ENCODE data around the gene FRMD7. TPM values are rescaled to one million over a fixed set of nuclear protein-coding genes. Genes with fewer than 3 reads are reported as not detected.

Gene FRMD7
- total and polyA plus RNA-seq, 8 donors, result not detected

GRCh38 chrX:132071254-132071653, 56.6 kb downstream of the FRMD7 start:
- peak in 1 of 2 donors; percentile 22 for DNase-seq

GRCh38 chrX:132068405-132068804, 59.4 kb downstream of the FRMD7 start:
- no peaks in the 10 kb centered on the region for H3K27me3 ChIP-seq

More at GRCh38 chrX:132071254-132071653, 56.6 kb downstream of the FRMD7 start:
- H3K4me3 ChIP-seq, result no peak overlapping the region
- no peaks in the 10 kb centered on the region for H3K9me3 ChIP-seq
- TF ChIP-seq CTCF (IDR thresholded peaks at IDR 0.05) (peak in 2 of 7 experiments; percentile 15 to 18), EP300 (IDR thresholded peaks at IDR 0.05) (no peak), POLR2A (IDR thresholded peaks at IDR 0.05) (no peak), POLR2AphosphoS5 (IDR thresholded peaks at IDR 0.05) (no peak)
- H3K4me1 ChIP-seq, result no peaks in the 10 kb centered on the region
- peaks cover 0 to 16% (median 0%) of the 10 kb centered on the region in 4 donors for H3K36me3 ChIP-seq
- H3K27me3 ChIP-seq, result no peaks in the 10 kb centered on the region
- H3K27ac ChIP-seq, result no peak overlapping the region
- intact Hi-C loops (cut with DNase I; ENCODE audit: low total_unique reads), result no loop called here

GRCh38 chrX:132063862-132064261, 64.0 kb downstream of the FRMD7 start:
- intact Hi-C loops (cut with DNase I; ENCODE audit: low total_unique reads), result no loop called here
- Histone ChIP-seq H3K27ac (no peak overlapping the region), H3K27me3 (peaks cover 0 to 2% (median 0%) of the 10 kb centered on the region in 3 donors), H3K36me3 (peaks cover 0 to 3% (median 0%) of the 10 kb centered on the region in 4 donors), H3K9me3 (no peaks in the 10 kb centered on the region), H3K4me3 (no peak overlapping the region), H3K4me1 (no peaks in the 10 kb centered on the region)
- no peak for DNase-seq
- WGBS, 5 donors, result 56 to 94% (median 80%) methylated on average over 4 of the region's 4 CpGs
- TF ChIP-seq POLR2AphosphoS5 (IDR thresholded peaks at IDR 0.05), result no peak
- TF ChIP-seq POLR2A (IDR thresholded peaks at IDR 0.05), result no peak
- no peak for TF ChIP-seq EP300 (IDR thresholded peaks at IDR 0.05)
- no peak for TF ChIP-seq CTCF (IDR thresholded peaks at IDR 0.05)

More at GRCh38 chrX:132068405-132068804, 59.4 kb downstream of the FRMD7 start:
- no peaks in the 10 kb centered on the region for H3K9me3 ChIP-seq
- WGBS, 5 donors, result 59 to 86% (median 75%) methylated on average over 1 of the region's 1 CpG
- H3K36me3 ChIP-seq, result peaks cover 0 to 9% (median 0%) of the 10 kb centered on the region in 4 donors
- no peaks in the 10 kb centered on the region for H3K4me1 ChIP-seq
- TF ChIP-seq POLR2A (IDR thresholded peaks at IDR 0.05) (no peak), EP300 (IDR thresholded peaks at IDR 0.05) (no peak), CTCF (IDR thresholded peaks at IDR 0.05) (no peak), POLR2AphosphoS5 (IDR thresholded peaks at IDR 0.05) (no peak)
- no peak overlapping the region for H3K27ac ChIP-seq
- intact Hi-C loops (cut with DNase I; ENCODE audit: low total_unique reads), result no loop called here
- DNase-seq, result no peak
- no peak overlapping the region for H3K4me3 ChIP-seq

GRCh38 chrX:132063334-132063733, 64.5 kb downstream of the FRMD7 start:
- WGBS, 5 donors, result 62 to 100% (median 89%) methylated on average over 3 of the region's 3 CpGs
- no peak overlapping the region for H3K27ac ChIP-seq
- no peak overlapping the region for H3K4me3 ChIP-seq
- TF ChIP-seq POLR2AphosphoS5 (IDR thresholded peaks at IDR 0.05) (no peak), EP300 (IDR thresholded peaks at IDR 0.05) (no peak), POLR2A (IDR thresholded peaks at IDR 0.05) (no peak), CTCF (IDR thresholded peaks at IDR 0.05) (no peak)
- no peaks in the 10 kb centered on the region for H3K36me3 ChIP-seq
- no peaks in the 10 kb centered on the region for H3K4me1 ChIP-seq
- intact Hi-C loops (cut with DNase I; ENCODE audit: low total_unique reads), result no loop called here
- no peak for DNase-seq
- no peaks in the 10 kb centered on the region for H3K9me3 ChIP-seq
- H3K27me3 ChIP-seq, result peaks cover 0 to 2% (median 0%) of the 10 kb centered on the region in 3 donors

All from stomach (tissue), 9 donors.